ENCODE results near the gene COX6B2.

GRCh38 chr19:55353356-55353802, 1.1 kb downstream of the COX6B2 start:
- no peak for TF ChIP-seq CTCF (IDR thresholded peaks at IDR 0.05; ENCODE audit: extremely low read depth in 1 of 2, insufficient read depth in 1 of 2, low read depth in 1 of 2, low read length in 2 of 2)
- TF ChIP-seq JUN (IDR thresholded peaks at IDR 0.05; ENCODE audit: borderline replicate concordance, insufficient read depth, insufficient read length, low read depth), result no peak
- peak; percentile 53 for TF ChIP-seq EZH2 (IDR thresholded peaks at IDR 0.05; ENCODE audit: borderline replicate concordance, low read depth, low read length, severe bottlenecking)
- no peak for TF ChIP-seq MAX (IDR thresholded peaks at IDR 0.05; ENCODE audit: insufficient read depth, insufficient read length)
- no peak for TF ChIP-seq POLR2AphosphoS5 (IDR thresholded peaks at IDR 0.05; ENCODE audit: insufficient read depth, low read depth, low read length)
- TF ChIP-seq POLR2A (IDR thresholded peaks at IDR 0.05; ENCODE audit: low read depth, low read length), result no peak
- TF ChIP-seq FOS (IDR thresholded peaks at IDR 0.05; ENCODE audit: borderline replicate concordance, insufficient read depth, low read length), result no peak
